GM18867 (cell line): ENCODE results near the gene PBX4.
"Not testable (repeated sequence)": the region's sequence is repeated elsewhere in the genome, so short reads cannot be mapped to it uniquely, and the experiment has no call there.

ENCODE experiments used
- ATAC-seq: cut with Tn5 transposase; IDR thresholded peaks from one replicate; pipeline ENCODE4 v1.9.1; 2021; ENCODE audit warnings: mild to moderate bottlenecking, moderate library complexity; ENCODE audit not compliant: unreplicated experiment

Gene PBX4

GRCh38 chr19:19618219-19619051, at the start of gene PBX4:
Gene PBX4, minus strand, starts transcription at chr19:19618687. Its CDS starts 58 bp downstream, at chr19:19618629.
- ATAC-seq = peak; percentile 89

GRCh38 chr19:19665420-19665948, 47.0 kb upstream of the PBX4 start:
- ATAC-seq = not testable (repeated sequence)

- ATAC-seq = peak; percentile 70
Observed at GRCh38 chr19:19663256-19664120, 45.0 kb upstream of the PBX4 start, which contains the start of gene ATP13A1. Gene ATP13A1, minus strand, starts transcription at chr19:19663676. Its CDS starts 10 bp downstream, at chr19:19663666.

- no peak for ATAC-seq
Observed at GRCh38 chr19:19662871-19663255, 44.4 kb upstream of the PBX4 start.

GRCh38 chr19:19662344-19662743, 43.9 kb upstream of the PBX4 start:
- ATAC-seq = no peak

GRCh38 chr19:19661675-19662251, 43.3 kb upstream of the PBX4 start:
- peak; percentile 54 for ATAC-seq

- no peak for ATAC-seq
Observed at GRCh38 chr19:19661141-19661674, 42.7 kb upstream of the PBX4 start.

GRCh38 chr19:19659646-19660245, 41.3 kb upstream of the PBX4 start:
- no peak for ATAC-seq

- no peak for ATAC-seq
Observed at GRCh38 chr19:19657397-19657783, 38.9 kb upstream of the PBX4 start.

GRCh38 chr19:19656451-19657396, 38.2 kb upstream of the PBX4 start:
- ATAC-seq = no peak

GRCh38 chr19:19655641-19656343, 37.3 kb upstream of the PBX4 start:
- ATAC-seq = no peak

GRCh38 chr19:19655051-19655594, 36.6 kb upstream of the PBX4 start:
- ATAC-seq = no peak

GRCh38 chr19:19654441-19654840, 36.0 kb upstream of the PBX4 start:
- ATAC-seq = no peak

GRCh38 chr19:19653597-19654147, 35.2 kb upstream of the PBX4 start:
- ATAC-seq = no peak

GRCh38 chr19:19652482-19653295, 34.2 kb upstream of the PBX4 start:
- ATAC-seq = no peak

- ATAC-seq = no peak
Observed at GRCh38 chr19:19651076-19651475, 32.6 kb upstream of the PBX4 start.

GRCh38 chr19:19650331-19650730, 31.8 kb upstream of the PBX4 start:
- no peak for ATAC-seq
